Lower leg skin (tissue), 3 donors: ENCODE measurements around the gene SIRT2.

ENCODE experiments used
- CTCF ChIP-seq, 3 donors: fragments of 450-650 bp; IDR thresholded peaks; one replicate each; pipeline ENCODE4 v1.5.1; 2016; ENCODE audit warnings: antibody characterized with exemption in 3 of 3, mild to moderate bottlenecking in 3 of 3, moderate library complexity in 2 of 3
- POLR2A ChIP-seq, 2 donors: fragments of 450-650 bp; IDR thresholded peaks; one replicate each; pipeline ENCODE4 v1.6.1; 2016 to 2017; ENCODE audit warnings: antibody characterized with exemption in 2 of 2, mild to moderate bottlenecking in 1 of 2, moderate library complexity in 1 of 2

GRCh38 chr19:38905620-38906019, 6.2 kb upstream of the SIRT2 start:
- TF ChIP-seq CTCF (IDR thresholded peaks at IDR 0.05) (no peak), POLR2A (IDR thresholded peaks at IDR 0.05) (no peak)
